Measurements from ENCODE around the gene MRPL1. TPM values are rescaled to one million over a fixed set of nuclear protein-coding genes. Genes with fewer than 3 reads are reported as not detected.

Gene MRPL1
- total RNA-seq, 1 donor = 23.2 TPM

- H3K4me2 ChIP-seq (ENCODE audit: insufficient read depth, low read length) = no peak overlapping the region
- peaks cover 30% of the 10 kb centered on the region for H3K79me2 ChIP-seq (ENCODE audit: insufficient read depth, low read length)
- H3K4me1 ChIP-seq (ENCODE audit: insufficient read depth, low read length) = no peaks in the 10 kb centered on the region
- H3K9me3 ChIP-seq (ENCODE audit: low read depth, low read length) = no peaks in the 10 kb centered on the region
- no peaks in the 10 kb centered on the region for H3K36me3 ChIP-seq (ENCODE audit: insufficient read depth, low read length)
- no peak overlapping the region for H3K27ac ChIP-seq (ENCODE audit: low read depth, low read length)
- TF ChIP-seq CTCF (IDR thresholded peaks at IDR 0.05; ENCODE audit: extremely low read depth, low read depth, low read length) = no peak
- DNase-seq (ENCODE audit: insufficient read length, low spot score, missing footprints) = no peak
- no peak overlapping the region for H2AFZ ChIP-seq (ENCODE audit: low read length)
- no peaks in the 10 kb centered on the region for H3K27me3 ChIP-seq (ENCODE audit: insufficient read depth, low read length)
- H4K20me1 ChIP-seq (ENCODE audit: insufficient read depth, low read length) = no peaks in the 10 kb centered on the region
- H3K4me3 ChIP-seq (ENCODE audit: insufficient read depth, low read length) = no peak overlapping the region
Measured at GRCh38 chr4:77881460-77882295, 19.0 kb downstream of the MRPL1 start.

- DNase-seq (ENCODE audit: insufficient read length, low spot score, missing footprints) = no peak
- H3K36me3 ChIP-seq (ENCODE audit: insufficient read depth, low read length) = peaks cover 4% of the 10 kb centered on the region
- no peaks in the 10 kb centered on the region for H3K79me2 ChIP-seq (ENCODE audit: insufficient read depth, low read length)
- H3K4me1 ChIP-seq (ENCODE audit: insufficient read depth, low read length) = no peaks in the 10 kb centered on the region
- no peak overlapping the region for H3K27ac ChIP-seq (ENCODE audit: low read depth, low read length)
- H4K20me1 ChIP-seq (ENCODE audit: insufficient read depth, low read length) = no peaks in the 10 kb centered on the region
- H3K27me3 ChIP-seq (ENCODE audit: insufficient read depth, low read length) = no peaks in the 10 kb centered on the region
- H3K9me3 ChIP-seq (ENCODE audit: low read depth, low read length) = no peaks in the 10 kb centered on the region
- H3K4me3 ChIP-seq (ENCODE audit: insufficient read depth, low read length) = no peak overlapping the region
- no peak for TF ChIP-seq CTCF (IDR thresholded peaks at IDR 0.05; ENCODE audit: extremely low read depth, low read depth, low read length)
- no peak overlapping the region for H2AFZ ChIP-seq (ENCODE audit: low read length)
- no peak overlapping the region for H3K4me2 ChIP-seq (ENCODE audit: insufficient read depth, low read length)
Measured at GRCh38 chr4:77893451-77893850, 30.8 kb downstream of the MRPL1 start.

- H3K4me2 ChIP-seq (ENCODE audit: insufficient read depth, low read length) = peak overlapping the region; percentile 7
Measured at GRCh38 chr4:77899607-77900006, 37.0 kb downstream of the MRPL1 start.

More at GRCh38 chr4:77899607-77900006, 37.0 kb downstream of the MRPL1 start:
- Histone ChIP-seq H3K4me1 (ENCODE audit: insufficient read depth, low read length) (no peaks in the 10 kb centered on the region), H2AFZ (ENCODE audit: low read length) (no peak overlapping the region), H3K79me2 (ENCODE audit: insufficient read depth, low read length) (no peaks in the 10 kb centered on the region), H3K36me3 (ENCODE audit: insufficient read depth, low read length) (no peaks in the 10 kb centered on the region), H4K20me1 (ENCODE audit: insufficient read depth, low read length) (no peaks in the 10 kb centered on the region), H3K9me3 (ENCODE audit: low read depth, low read length) (no peaks in the 10 kb centered on the region), H3K27me3 (ENCODE audit: insufficient read depth, low read length) (no peaks in the 10 kb centered on the region), H3K27ac (ENCODE audit: low read depth, low read length) (no peak overlapping the region), H3K4me3 (ENCODE audit: insufficient read depth, low read length) (no peak overlapping the region)
- no peak for TF ChIP-seq CTCF (IDR thresholded peaks at IDR 0.05; ENCODE audit: extremely low read depth, low read depth, low read length)
- DNase-seq (ENCODE audit: insufficient read length, low spot score, missing footprints) = no peak

Measured in osteoblast (primary cell).